Activated B cell treated with CpG ODN at 0.5 μM for 24 hours (primary cell): ENCODE measurements around the gene PTPN14. TPM values are rescaled to one million over a fixed set of nuclear protein-coding genes. Genes with fewer than 3 reads are reported as not detected.

Experiments
- ATAC-seq: fragments of 200-7000 bp; cut with Tn5 transposase; one replicate; pipeline ENCODE4 v1.10.0; 2021; ENCODE audit warnings: low read depth, mild to moderate bottlenecking, moderate library complexity
- CTCF ChIA-PET: fragments of 350-600 bp; sonication (Branson Sonifier 250); formaldehyde crosslinking; loops from one replicate; lab custom pipeline; 2021; ENCODE audit warnings: antibody characterized with exemption; lab: Charles Lee
- POLR2A ChIA-PET: fragments of 350-600 bp; sonication (Branson Sonifier 250); formaldehyde crosslinking; loops from one replicate; lab custom pipeline; 2021; ENCODE audit warnings: antibody characterized with exemption; lab: Charles Lee
- DNase-seq: peaks from one replicate; pipeline ENCODE4 v3.0.0; 2022
- H3K27ac Mint-ChIP-seq: one replicate; pipeline ENCODE4 v1.8.0; 2020; ENCODE audit warnings: mixed read lengths
- H3K27me3 Mint-ChIP-seq: one replicate; pipeline ENCODE4 v1.8.0; 2021; ENCODE audit warnings: mixed read lengths
- H3K36me3 Mint-ChIP-seq: one replicate; pipeline ENCODE4 v1.8.0; 2021; ENCODE audit warnings: low read depth, mixed read lengths
- H3K4me1 Mint-ChIP-seq: one replicate; pipeline ENCODE4 v1.8.0; 2021; ENCODE audit warnings: mixed read lengths
- H3K4me3 Mint-ChIP-seq: one replicate; pipeline ENCODE4 v1.8.0; 2020; ENCODE audit warnings: mild to moderate bottlenecking, mixed read lengths
- H3K9me3 Mint-ChIP-seq: one replicate; pipeline ENCODE4 v1.8.0; 2020; ENCODE audit warnings: mixed read lengths
- CTCF ChIP-seq: fragments of 200-600 bp; IDR thresholded peaks from one replicate; pipeline ENCODE4 v1.8.0; 2022; ENCODE audit warnings: antibody characterized with exemption, mild to moderate bottlenecking
- intact Hi-C: fragments of 100-400 bp; cut with micrococcal nuclease; formaldehyde crosslinking; loops from one replicate; pipeline ENCODE4 v1.15.1; 2024
- total RNA-seq: library from RNA; stranded (reverse); gene quantifications from 2 replicates; pipeline ENCODE4 v1.2.3, GENCODE V29; 2022

Gene PTPN14
- total RNA-seq, 1 donor from 2014 or later = not detected

GRCh38 chr1:214473862-214474261, 77.5 kb downstream of the PTPN14 start:
- DNase-seq (no peak), ATAC-seq (no peak)
- no peak overlapping the region for H3K27ac Mint-ChIP-seq
- intact Hi-C loops = no loop called here
- H3K4me3 Mint-ChIP-seq = no peak overlapping the region
- POLR2A ChIA-PET = no interaction called here
- H3K36me3 Mint-ChIP-seq = no peaks in the 10 kb centered on the region
- no peaks in the 10 kb centered on the region for H3K9me3 Mint-ChIP-seq
- no peaks in the 10 kb centered on the region for H3K4me1 Mint-ChIP-seq
- TF ChIP-seq CTCF = no peak
- H3K27me3 Mint-ChIP-seq = peaks cover 3% of the 10 kb centered on the region
- CTCF ChIA-PET = no interaction called here

GRCh38 chr1:214473387-214473786, 78.0 kb downstream of the PTPN14 start:
- H3K27ac Mint-ChIP-seq = no peak overlapping the region
- ATAC-seq (no peak), DNase-seq (no peak)
- H3K36me3 Mint-ChIP-seq = no peaks in the 10 kb centered on the region
- no peak for TF ChIP-seq CTCF
- peaks cover 5% of the 10 kb centered on the region for H3K27me3 Mint-ChIP-seq
- intact Hi-C loops = no loop called here
- no peaks in the 10 kb centered on the region for H3K4me1 Mint-ChIP-seq
- H3K9me3 Mint-ChIP-seq = no peaks in the 10 kb centered on the region
- H3K4me3 Mint-ChIP-seq = no peak overlapping the region
- POLR2A ChIA-PET = no interaction called here
- CTCF ChIA-PET = no interaction called here

GRCh38 chr1:214472364-214472763, 79.0 kb downstream of the PTPN14 start:
- Mint-ChIP-seq H3K4me1 (no peaks in the 10 kb centered on the region), H3K9me3 (no peaks in the 10 kb centered on the region), H3K27ac (no peak overlapping the region), H3K4me3 (no peak overlapping the region), H3K27me3 (peaks cover 5% of the 10 kb centered on the region), H3K36me3 (no peaks in the 10 kb centered on the region)
- TF ChIP-seq CTCF = no peak
- CTCF ChIA-PET = no interaction called here
- POLR2A ChIA-PET = no interaction called here
- no peak for ATAC-seq
- intact Hi-C loops = no loop called here
- DNase-seq = no peak

- H3K27me3 Mint-ChIP-seq = peaks cover 7% of the 10 kb centered on the region
- no peak overlapping the region for H3K27ac Mint-ChIP-seq
- ATAC-seq = no peak
- DNase-seq = no peak
- TF ChIP-seq CTCF = no peak
- intact Hi-C loops = no loop called here
- ChIA-PET CTCF (no interaction called here), POLR2A (no interaction called here)
- H3K9me3 Mint-ChIP-seq = no peaks in the 10 kb centered on the region
- no peak overlapping the region for H3K4me3 Mint-ChIP-seq
- no peaks in the 10 kb centered on the region for H3K4me1 Mint-ChIP-seq
- H3K36me3 Mint-ChIP-seq = no peaks in the 10 kb centered on the region
These were observed 79.9 kb downstream of the PTPN14 start for GRCh38 chr1:214471458-214471857.

- no peaks in the 10 kb centered on the region for H3K36me3 Mint-ChIP-seq
- CTCF ChIA-PET = no interaction called here
These were observed 81.3 kb downstream of the PTPN14 start for GRCh38 chr1:214470132-214470531.

More at GRCh38 chr1:214470132-214470531, 81.3 kb downstream of the PTPN14 start:
- Mint-ChIP-seq H3K4me3 (no peak overlapping the region), H3K9me3 (no peaks in the 10 kb centered on the region), H3K4me1 (no peaks in the 10 kb centered on the region), H3K27ac (no peak overlapping the region), H3K27me3 (peaks cover 7% of the 10 kb centered on the region)
- DNase-seq = no peak
- ATAC-seq = no peak
- POLR2A ChIA-PET = no interaction called here
- intact Hi-C loops = no loop called here
- TF ChIP-seq CTCF = no peak
